HEK293T (cell line): ENCODE results near the gene MIPOL1.

Experiments
- ARNT ChIP-seq: fragments of 450-650 bp; IDR thresholded peaks from 2 replicates; pipeline ENCODE4 v1.6.1; 2017; ENCODE audit warnings: mild to moderate bottlenecking
- BHLHE40 ChIP-seq: fragments of 450-650 bp; IDR thresholded peaks from 2 replicates; pipeline ENCODE4 v1.6.1; 2016; ENCODE audit warnings: mild to moderate bottlenecking, moderate library complexity, borderline replicate concordance
- CTBP1 ChIP-seq: fragments of 450-650 bp; IDR thresholded peaks from 2 replicates; pipeline ENCODE4 v1.6.1; 2016; ENCODE audit warnings: borderline replicate concordance
- ELF4 ChIP-seq: fragments of 450-650 bp; IDR thresholded peaks from 2 replicates; pipeline ENCODE4 v1.6.1; 2017; ENCODE audit warnings: antibody characterized with exemption
- FOXA1 ChIP-seq: fragments of 450-650 bp; IDR thresholded peaks from 2 replicates; pipeline ENCODE4 v1.6.1; 2016; ENCODE audit warnings: mild to moderate bottlenecking
- FOXK2 ChIP-seq: fragments of 450-650 bp; IDR thresholded peaks from 2 replicates; pipeline ENCODE4 v1.6.1; 2016; ENCODE audit warnings: mild to moderate bottlenecking
- FOXM1 ChIP-seq: fragments of 450-650 bp; IDR thresholded peaks from 2 replicates; pipeline ENCODE4 v1.6.1; 2017; ENCODE audit warnings: mild to moderate bottlenecking, borderline replicate concordance
- HDGF ChIP-seq: fragments of 450-650 bp; IDR thresholded peaks from 2 replicates; pipeline ENCODE4 v1.6.1; 2017; ENCODE audit warnings: antibody characterized with exemption, borderline replicate concordance
- L3MBTL2 ChIP-seq: fragments of 450-650 bp; conservative IDR thresholded peaks from 2 replicates; pipeline ENCODE4 v1.6.1; 2016; ENCODE audit warnings: mild to moderate bottlenecking
- SP1 ChIP-seq: fragments of 450-650 bp; IDR thresholded peaks from 2 replicates; pipeline ENCODE4 v1.6.1; 2017
- SUZ12 ChIP-seq: fragments of 450-650 bp; IDR thresholded peaks from 2 replicates; pipeline ENCODE4 v1.6.1; 2016; ENCODE audit warnings: mild to moderate bottlenecking
- TARDBP ChIP-seq: fragments of 450-650 bp; IDR thresholded peaks from 2 replicates; pipeline ENCODE4 v1.6.1; 2016
- ZNF384 ChIP-seq: fragments of 450-650 bp; IDR thresholded peaks from 2 replicates; pipeline ENCODE4 v1.6.1; 2016
- TF ChIP-seq, protein P1 (sequence below): fragments of 450-650 bp; IDR thresholded peaks from 2 replicates; pipeline ENCODE4 v1.6.1; 2016

DNA sequence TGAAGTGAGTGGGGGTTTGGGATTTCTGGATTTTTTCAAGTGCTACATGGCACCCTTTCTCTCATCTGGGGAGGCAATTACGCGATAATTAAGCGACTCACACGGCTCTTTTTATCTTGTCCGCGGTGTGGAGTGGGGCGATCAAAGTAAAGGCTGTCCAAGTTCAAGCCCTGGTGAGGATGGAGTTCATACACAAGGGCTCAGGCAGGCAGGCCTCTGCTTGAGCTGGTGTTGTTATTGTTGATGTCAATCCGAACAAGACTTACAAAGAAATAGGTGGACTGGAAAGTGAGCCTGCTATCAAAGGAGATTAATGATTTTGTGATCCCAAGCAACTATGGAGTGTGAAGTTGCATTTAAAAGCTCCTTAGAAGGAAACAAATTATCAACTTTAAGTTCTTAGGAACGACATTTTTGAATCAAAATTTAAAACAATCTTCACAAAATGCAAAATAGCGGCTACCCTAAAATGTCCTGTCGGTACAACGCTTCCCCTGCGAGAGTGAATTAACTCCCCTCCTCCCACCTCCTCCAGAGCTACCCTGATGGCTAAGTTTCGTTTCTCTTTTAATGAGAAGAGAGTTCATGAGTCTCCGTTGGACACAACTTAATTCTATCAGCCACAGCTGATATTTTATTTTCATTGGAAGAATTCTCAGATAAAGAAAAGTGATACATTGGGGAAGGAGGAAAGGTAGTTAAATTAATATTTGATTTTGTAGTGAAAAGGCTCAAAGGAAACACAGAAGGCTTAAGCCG lies 391.4 kb downstream of the MIPOL1 start:
- TF ChIP-seq CTBP1 = no peak
- no peak for TF ChIP-seq BHLHE40
- TF ChIP-seq SP1 = no peak
- no peak for TF ChIP-seq ARNT
- TF ChIP-seq FOXK2 = no peak
- TF ChIP-seq HDGF = no peak
- no peak for TF ChIP-seq FOXM1
- no peak for TF ChIP-seq ELF4
- no peak for TF ChIP-seq SUZ12
- no peak for TF ChIP-seq TARDBP
- TF ChIP-seq, protein P1, sequence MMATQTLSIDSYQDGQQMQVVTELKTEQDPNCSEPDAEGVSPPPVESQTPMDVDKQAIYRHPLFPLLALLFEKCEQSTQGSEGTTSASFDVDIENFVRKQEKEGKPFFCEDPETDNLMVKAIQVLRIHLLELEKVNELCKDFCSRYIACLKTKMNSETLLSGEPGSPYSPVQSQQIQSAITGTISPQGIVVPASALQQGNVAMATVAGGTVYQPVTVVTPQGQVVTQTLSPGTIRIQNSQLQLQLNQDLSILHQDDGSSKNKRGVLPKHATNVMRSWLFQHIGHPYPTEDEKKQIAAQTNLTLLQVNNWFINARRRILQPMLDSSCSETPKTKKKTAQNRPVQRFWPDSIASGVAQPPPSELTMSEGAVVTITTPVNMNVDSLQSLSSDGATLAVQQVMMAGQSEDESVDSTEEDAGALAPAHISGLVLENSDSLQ = no peak
- no peak for TF ChIP-seq FOXA1
- no peak for TF ChIP-seq L3MBTL2
- peak; percentile 74; the same call in 1 of the 2 replicates for TF ChIP-seq ZNF384
